ENCODE results near the gene ANGEL2. TPM values are rescaled to one million over a fixed set of nuclear protein-coding genes. Genes with fewer than 3 reads are reported as not detected.
A peak's percentile ranks its signal among the peaks of the same experiment; 100 is the strongest.

ANGEL2 gene
- total and polyA plus RNA-seq, 2 of the 13 experiments (the other 11 are each of a cell fraction or from before 2014, with no cell fraction given), result 12.3 to 25.4 TPM

GRCh38 chr1:213015099-213016050 is at the start of gene ANGEL2 (continued):
- TF ChIP-seq CERS6 (CRISPR knock-in tag; IDR thresholded peaks at IDR 0.05) (no peak), CCDC6 (CRISPR knock-in tag; IDR thresholded peaks at IDR 0.05) (no peak), SMAD1 (CRISPR knock-in tag; IDR thresholded peaks at IDR 0.05; ENCODE audit: borderline replicate concordance, low read depth) (no peak), CSRNP2 (CRISPR knock-in tag; conservative IDR thresholded peaks at IDR 0.05; ENCODE audit: low read depth) (no peak), ZIK1 (CRISPR knock-in tag; IDR thresholded peaks at IDR 0.05; ENCODE audit: borderline replicate concordance, low read depth) (peak; percentile 75; the same call in 1 of the 2 replicates), PHB2 (IDR thresholded peaks at IDR 0.05; ENCODE audit: partially characterized antibody) (no peak), ZNF142 (CRISPR knock-in tag; IDR thresholded peaks at IDR 0.05) (peak; percentile 80), XBP1 (CRISPR knock-in tag; IDR thresholded peaks at IDR 0.05) (no peak), STAG1 (CRISPR knock-in tag; IDR thresholded peaks at IDR 0.05) (no peak; the same call in none of the 2 replicates), ZNF282 (IDR thresholded peaks at IDR 0.05; ENCODE audit: partially characterized antibody) (no peak), JDP2 (CRISPR knock-in tag; IDR thresholded peaks at IDR 0.05; ENCODE audit: borderline replicate concordance) (no peak), ZNF383 (CRISPR knock-in tag; IDR thresholded peaks at IDR 0.05; ENCODE audit: borderline replicate concordance) (no peak), ZFX (CRISPR knock-in tag; IDR thresholded peaks at IDR 0.05; ENCODE audit: low read depth) (peak; percentile 97), TBP (CRISPR knock-in tag; IDR thresholded peaks at IDR 0.05) (no peak), ZNF83 (CRISPR knock-in tag; IDR thresholded peaks at IDR 0.05; ENCODE audit: borderline replicate concordance) (0 out of 2 replicates have a peak, but pooled peaks have one; percentile 11), SIX1 (CRISPR knock-in tag; IDR thresholded peaks at IDR 0.05; ENCODE audit: borderline replicate concordance) (0 out of 2 replicates have a peak, but pooled peaks have one; percentile 30), PPARG (CRISPR knock-in tag; conservative IDR thresholded peaks at IDR 0.05) (0 out of 2 replicates have a peak, but pooled peaks have one; percentile 26), DNMT1 (CRISPR knock-in tag; IDR thresholded peaks at IDR 0.05) (no peak), ZSCAN29 (CRISPR knock-in tag; conservative IDR thresholded peaks at IDR 0.05) (no peak), ZNF652 (CRISPR knock-in tag; IDR thresholded peaks at IDR 0.05; ENCODE audit: borderline replicate concordance, low read depth) (no peak)

Data from HepG2 (cell line).